ENCODE measurements around the gene ARHGEF17. TPM values are rescaled to one million over a fixed set of nuclear protein-coding genes. Genes with fewer than 3 reads are reported as not detected.

ARHGEF17 gene
- total RNA-seq, 2 experiments from 2014 or later = 0.07 to 0.41 TPM

- no peaks in the 10 kb centered on the region for H3K36me3 Mint-ChIP-seq (ENCODE audit: low read depth)
- TF ChIP-seq, protein P1, sequence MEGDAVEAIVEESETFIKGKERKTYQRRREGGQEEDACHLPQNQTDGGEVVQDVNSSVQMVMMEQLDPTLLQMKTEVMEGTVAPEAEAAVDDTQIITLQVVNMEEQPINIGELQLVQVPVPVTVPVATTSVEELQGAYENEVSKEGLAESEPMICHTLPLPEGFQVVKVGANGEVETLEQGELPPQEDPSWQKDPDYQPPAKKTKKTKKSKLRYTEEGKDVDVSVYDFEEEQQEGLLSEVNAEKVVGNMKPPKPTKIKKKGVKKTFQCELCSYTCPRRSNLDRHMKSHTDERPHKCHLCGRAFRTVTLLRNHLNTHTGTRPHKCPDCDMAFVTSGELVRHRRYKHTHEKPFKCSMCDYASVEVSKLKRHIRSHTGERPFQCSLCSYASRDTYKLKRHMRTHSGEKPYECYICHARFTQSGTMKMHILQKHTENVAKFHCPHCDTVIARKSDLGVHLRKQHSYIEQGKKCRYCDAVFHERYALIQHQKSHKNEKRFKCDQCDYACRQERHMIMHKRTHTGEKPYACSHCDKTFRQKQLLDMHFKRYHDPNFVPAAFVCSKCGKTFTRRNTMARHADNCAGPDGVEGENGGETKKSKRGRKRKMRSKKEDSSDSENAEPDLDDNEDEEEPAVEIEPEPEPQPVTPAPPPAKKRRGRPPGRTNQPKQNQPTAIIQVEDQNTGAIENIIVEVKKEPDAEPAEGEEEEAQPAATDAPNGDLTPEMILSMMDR (IDR thresholded peaks at IDR 0.05) = no peak
Measured at GRCh38 chr11:73322382-73323306, 14.6 kb downstream of the ARHGEF17 start.

DNA sequence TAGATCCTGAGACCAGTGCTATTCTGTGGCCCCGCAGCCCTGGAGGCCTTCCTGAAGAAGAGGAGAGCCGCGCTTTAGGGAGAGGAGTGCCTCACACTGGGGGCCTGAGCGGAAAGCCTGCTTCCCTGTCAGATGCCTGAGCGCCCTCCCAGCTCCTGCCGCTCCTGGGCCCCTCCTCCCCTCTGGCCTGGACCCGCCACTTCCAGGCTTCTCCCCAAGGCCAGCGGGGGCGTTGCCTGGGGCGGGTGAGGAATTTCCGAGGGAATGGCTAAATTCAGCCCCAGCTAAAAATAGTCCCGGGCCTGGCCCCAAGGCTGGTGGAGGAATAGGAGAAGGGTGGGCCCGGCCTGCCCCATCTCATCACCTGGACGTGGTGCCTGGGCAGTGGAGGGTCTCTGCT, 15.4 kb downstream of the ARHGEF17 start:
- POLR2A ChIA-PET = no interaction called here
- Mint-ChIP-seq H3K4me3 (no peak overlapping the region), H3K36me3 (ENCODE audit: low read depth) (no peaks in the 10 kb centered on the region), H3K9me3 (no peaks in the 10 kb centered on the region), H3K27me3 (no peaks in the 10 kb centered on the region), H3K4me1 (ENCODE audit: low read depth) (peaks cover 12% of the 10 kb centered on the region), H3K27ac (no peak overlapping the region)
- DNase-seq (no peak), ATAC-seq (no peak)
- TF ChIP-seq, protein P1 (IDR thresholded peaks at IDR 0.05) = no peak
- CTCF ChIA-PET = interaction anchor here (0.8 to 3.3 kb wide), 2 partner anchors 12 to 13 kb away, joined by 3 to 14 read pairs; no protein-coding TSS in a partner anchor
- intact Hi-C loops (cut with micrococcal nuclease) = no loop called here

More at GRCh38 chr11:73322382-73323306, 14.6 kb downstream of the ARHGEF17 start:
- no peak for ATAC-seq
- intact Hi-C loops (cut with micrococcal nuclease) = no loop called here
- H3K9me3 Mint-ChIP-seq = no peaks in the 10 kb centered on the region
- ChIA-PET CTCF (interaction anchor here (0.8 to 3.3 kb wide), 3 partner anchors 13 to 16 kb away, joined by 3 to 14 read pairs (median 7); no protein-coding TSS in a partner anchor), POLR2A (no interaction called here)
- no peaks in the 10 kb centered on the region for H3K27me3 Mint-ChIP-seq
- peaks cover 10% of the 10 kb centered on the region for H3K4me1 Mint-ChIP-seq (ENCODE audit: low read depth)
- no peak overlapping the region for H3K4me3 Mint-ChIP-seq
- no peak for DNase-seq
- H3K27ac Mint-ChIP-seq = no peak overlapping the region

- CTCF ChIA-PET = interaction anchor here (1.7 kb wide), 1 partner anchor 11 kb away, joined by 6 read pairs; no protein-coding TSS in a partner anchor
- H3K4me3 Mint-ChIP-seq = no peak overlapping the region
- H3K27me3 Mint-ChIP-seq = no peaks in the 10 kb centered on the region
- DNase-seq = no peak
- no peak for ATAC-seq
- TF ChIP-seq, protein P1 (IDR thresholded peaks at IDR 0.05) = no peak
- H3K9me3 Mint-ChIP-seq = no peaks in the 10 kb centered on the region
- no peak overlapping the region for H3K27ac Mint-ChIP-seq
- POLR2A ChIA-PET = no interaction called here
- intact Hi-C loops (cut with micrococcal nuclease) = no loop called here
- peaks cover 12% of the 10 kb centered on the region for H3K4me1 Mint-ChIP-seq (ENCODE audit: low read depth)
- H3K36me3 Mint-ChIP-seq (ENCODE audit: low read depth) = no peaks in the 10 kb centered on the region
Measured at GRCh38 chr11:73324116-73324515, 16.0 kb downstream of the ARHGEF17 start.

DNA sequence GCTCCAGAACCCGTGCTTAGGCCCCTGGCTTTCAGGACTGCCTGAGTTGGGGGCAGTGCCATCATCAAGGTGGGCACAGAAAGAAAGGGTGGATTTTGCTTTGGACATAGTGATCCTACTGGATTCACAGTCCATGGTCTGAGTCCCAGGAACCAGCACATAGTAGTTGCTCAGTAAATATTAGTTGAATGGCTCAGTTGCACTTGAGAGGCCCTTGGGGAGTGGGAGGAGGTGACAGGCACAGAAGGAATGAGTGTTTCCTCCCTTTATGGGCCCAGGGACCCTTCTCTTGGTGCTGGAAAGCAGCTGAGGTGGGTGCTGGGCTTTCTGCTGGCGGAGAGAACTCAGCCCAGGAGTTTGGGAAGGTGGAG, 16.6 kb downstream of the ARHGEF17 start:
- no peak for ATAC-seq
- ChIA-PET CTCF (interaction anchor here (1.7 kb wide), 1 partner anchor 11 kb away, joined by 6 read pairs; no protein-coding TSS in a partner anchor), POLR2A (no interaction called here)
- no peak for DNase-seq
- H3K36me3 Mint-ChIP-seq (ENCODE audit: low read depth) = no peaks in the 10 kb centered on the region
- no peak overlapping the region for H3K4me3 Mint-ChIP-seq
- intact Hi-C loops (cut with micrococcal nuclease) = no loop called here
- H3K27me3 Mint-ChIP-seq = no peaks in the 10 kb centered on the region
- H3K9me3 Mint-ChIP-seq = no peaks in the 10 kb centered on the region
- H3K27ac Mint-ChIP-seq = no peak overlapping the region
- peaks cover 12% of the 10 kb centered on the region for H3K4me1 Mint-ChIP-seq (ENCODE audit: low read depth)
- TF ChIP-seq, protein P1 (IDR thresholded peaks at IDR 0.05) = no peak
